GM12865 (cell line): ENCODE data around the gene HEG1.
A peak's percentile ranks its signal among the peaks of the same experiment; 100 is the strongest.

Source experiments
- DNase-seq: peaks from one replicate; pipeline ENCODE4 v3.0.0; 2010; ENCODE audit warnings: low read depth
- H3K4me3 ChIP-seq: 2 replicates; pipeline ENCODE4 v1.5.1; 2011; ENCODE audit warnings: mild to moderate bottlenecking, low read depth, low read length, control low read depth
- TF ChIP-seq, protein P1 (sequence below): IDR thresholded peaks from 2 replicates; pipeline ENCODE4 v1.5.1; 2011; ENCODE audit warnings: low read length, control low read depth, low read depth, inconsistent platforms; ENCODE audit not compliant: insufficient read depth; ENCODE audit errors: missing control alignments

HEG1 gene

DNA sequence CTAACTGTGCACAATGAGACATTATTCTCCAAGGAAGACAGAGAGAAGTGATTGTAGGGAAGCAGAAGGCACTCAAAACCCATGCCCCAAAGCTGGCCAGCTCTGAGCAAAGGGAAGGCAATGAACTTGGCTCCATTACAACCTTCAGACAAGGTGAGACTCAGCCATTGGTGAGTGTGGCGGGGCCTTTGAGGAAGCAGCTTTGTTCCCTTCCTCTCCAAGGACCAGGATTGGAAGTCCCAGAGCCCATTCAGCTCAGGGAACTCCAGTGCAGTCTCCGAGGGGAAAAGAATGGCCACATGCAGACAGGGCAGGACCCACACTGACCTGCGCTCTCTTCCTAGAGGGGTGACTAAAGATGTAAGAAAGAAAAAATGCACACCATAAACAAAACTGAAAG is 23.1 kb downstream of the HEG1 start:
- no peak for DNase-seq
- TF ChIP-seq, protein P1, sequence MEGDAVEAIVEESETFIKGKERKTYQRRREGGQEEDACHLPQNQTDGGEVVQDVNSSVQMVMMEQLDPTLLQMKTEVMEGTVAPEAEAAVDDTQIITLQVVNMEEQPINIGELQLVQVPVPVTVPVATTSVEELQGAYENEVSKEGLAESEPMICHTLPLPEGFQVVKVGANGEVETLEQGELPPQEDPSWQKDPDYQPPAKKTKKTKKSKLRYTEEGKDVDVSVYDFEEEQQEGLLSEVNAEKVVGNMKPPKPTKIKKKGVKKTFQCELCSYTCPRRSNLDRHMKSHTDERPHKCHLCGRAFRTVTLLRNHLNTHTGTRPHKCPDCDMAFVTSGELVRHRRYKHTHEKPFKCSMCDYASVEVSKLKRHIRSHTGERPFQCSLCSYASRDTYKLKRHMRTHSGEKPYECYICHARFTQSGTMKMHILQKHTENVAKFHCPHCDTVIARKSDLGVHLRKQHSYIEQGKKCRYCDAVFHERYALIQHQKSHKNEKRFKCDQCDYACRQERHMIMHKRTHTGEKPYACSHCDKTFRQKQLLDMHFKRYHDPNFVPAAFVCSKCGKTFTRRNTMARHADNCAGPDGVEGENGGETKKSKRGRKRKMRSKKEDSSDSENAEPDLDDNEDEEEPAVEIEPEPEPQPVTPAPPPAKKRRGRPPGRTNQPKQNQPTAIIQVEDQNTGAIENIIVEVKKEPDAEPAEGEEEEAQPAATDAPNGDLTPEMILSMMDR: no peak
- no peak overlapping the region for H3K4me3 ChIP-seq

DNA sequence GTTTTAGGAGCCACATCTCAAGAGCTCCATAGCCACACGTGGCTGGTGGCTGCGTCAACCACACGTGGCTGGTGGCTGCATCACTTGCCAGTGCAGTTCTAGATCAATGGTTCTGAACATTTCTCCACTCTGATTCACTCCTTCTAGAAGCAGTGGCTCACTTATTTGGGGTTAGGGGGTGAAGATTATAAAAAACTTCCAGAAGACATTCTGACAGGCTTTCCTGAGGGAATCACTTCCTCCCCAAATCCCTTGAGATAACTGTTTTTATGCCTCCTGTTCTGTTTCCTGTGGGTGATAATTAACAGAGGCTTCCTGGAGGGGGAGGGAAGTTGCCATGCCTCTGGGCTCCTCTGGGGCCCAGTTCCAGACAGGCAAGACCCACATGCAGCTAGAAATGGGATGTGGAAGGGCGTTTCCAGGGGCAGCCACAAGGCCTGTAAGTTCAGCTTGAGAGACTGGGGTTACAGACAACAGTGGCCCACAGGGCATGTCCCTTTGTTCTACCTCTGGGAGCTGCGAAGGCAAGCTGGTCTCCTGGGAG is 23.6 kb downstream of the HEG1 start:
- TF ChIP-seq, protein P1: no peak
- peak; percentile 26 for DNase-seq

DNA sequence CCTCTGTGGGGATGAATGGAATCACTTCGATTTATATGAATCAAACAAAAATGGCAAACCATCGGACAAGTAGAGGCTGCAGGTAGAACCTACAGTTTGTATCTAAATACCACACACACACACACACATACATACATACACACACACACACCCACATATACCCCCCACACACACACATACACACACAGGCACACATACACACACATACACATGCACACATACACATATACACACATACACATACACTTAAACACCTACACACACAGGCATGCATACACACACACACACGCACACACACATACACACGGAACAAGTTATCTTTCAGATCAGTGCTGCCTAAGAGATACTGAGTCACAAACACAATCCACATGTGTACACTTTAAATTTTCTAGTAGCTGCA is 24.3 kb downstream of the HEG1 start:
- H3K4me3 ChIP-seq: no peak overlapping the region
- no peak for DNase-seq
- TF ChIP-seq, protein P1: no peak

More for the DNA sequence above, 23.6 kb downstream of the HEG1 start:
- H3K4me3 ChIP-seq: no peak overlapping the region

DNA sequence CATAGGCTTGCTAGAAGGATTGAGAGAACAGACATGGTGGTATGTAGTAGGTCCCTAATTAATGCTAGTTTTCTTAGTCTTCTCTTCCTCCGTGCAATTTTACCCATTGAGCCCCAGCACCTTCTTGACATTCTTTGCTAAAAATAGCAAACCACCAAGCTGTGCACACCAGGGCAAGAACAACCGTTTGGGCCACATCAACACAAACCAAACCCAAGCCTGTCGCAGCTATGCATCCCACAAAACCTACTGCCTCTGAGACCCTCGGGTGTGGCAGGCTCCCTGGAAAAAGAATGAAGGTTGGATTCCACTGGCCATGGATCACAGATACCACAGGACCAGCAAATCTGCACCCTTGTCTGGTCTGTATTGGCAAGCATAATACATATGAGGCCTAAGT is 27.1 kb downstream of the HEG1 start:
- no peak for DNase-seq
- H3K4me3 ChIP-seq: no peak overlapping the region
- TF ChIP-seq, protein P1: no peak

DNA sequence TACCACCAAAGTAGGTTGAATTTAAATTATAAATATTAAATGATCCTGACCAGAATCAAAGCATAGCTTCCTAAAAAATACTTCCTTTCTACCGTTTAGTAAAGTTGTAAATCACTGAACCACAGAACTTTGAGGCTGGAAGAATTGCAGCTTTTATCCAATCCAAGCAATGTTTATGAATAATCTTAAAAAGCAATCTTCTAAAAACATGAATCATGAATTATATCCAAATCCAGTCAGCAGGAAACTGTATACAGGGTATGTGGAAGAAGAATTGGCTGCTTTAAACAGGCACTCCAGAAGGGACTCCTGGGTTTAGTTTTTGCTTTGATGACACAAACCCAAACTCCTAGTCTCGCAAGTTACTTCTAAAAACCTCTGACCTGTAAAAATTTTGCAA is 30.2 kb downstream of the HEG1 start:
- TF ChIP-seq, protein P1: no peak
- DNase-seq: no peak
- no peak overlapping the region for H3K4me3 ChIP-seq

DNA sequence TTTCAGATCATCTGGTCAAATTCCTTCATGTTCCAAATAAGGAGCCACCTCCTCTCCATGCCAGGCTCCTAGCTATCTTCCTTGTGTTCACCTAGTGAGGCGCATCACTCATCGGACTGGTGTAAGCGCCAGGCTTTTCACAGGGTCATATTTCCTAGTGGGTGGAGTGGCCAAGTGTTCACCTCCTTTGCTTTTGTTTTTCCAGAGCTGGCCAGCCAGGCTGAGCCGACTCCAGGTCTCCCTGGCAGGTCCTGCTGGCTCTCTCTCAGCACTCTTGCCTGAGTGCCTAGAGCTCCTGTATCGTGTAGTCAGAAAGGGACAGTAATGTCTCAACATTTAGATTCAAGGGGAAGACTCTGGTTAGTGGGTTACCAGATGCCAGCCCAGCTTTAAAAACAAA is 31.0 kb downstream of the HEG1 start:
- TF ChIP-seq, protein P1: no peak
- H3K4me3 ChIP-seq: no peak overlapping the region
- DNase-seq: no peak

DNA sequence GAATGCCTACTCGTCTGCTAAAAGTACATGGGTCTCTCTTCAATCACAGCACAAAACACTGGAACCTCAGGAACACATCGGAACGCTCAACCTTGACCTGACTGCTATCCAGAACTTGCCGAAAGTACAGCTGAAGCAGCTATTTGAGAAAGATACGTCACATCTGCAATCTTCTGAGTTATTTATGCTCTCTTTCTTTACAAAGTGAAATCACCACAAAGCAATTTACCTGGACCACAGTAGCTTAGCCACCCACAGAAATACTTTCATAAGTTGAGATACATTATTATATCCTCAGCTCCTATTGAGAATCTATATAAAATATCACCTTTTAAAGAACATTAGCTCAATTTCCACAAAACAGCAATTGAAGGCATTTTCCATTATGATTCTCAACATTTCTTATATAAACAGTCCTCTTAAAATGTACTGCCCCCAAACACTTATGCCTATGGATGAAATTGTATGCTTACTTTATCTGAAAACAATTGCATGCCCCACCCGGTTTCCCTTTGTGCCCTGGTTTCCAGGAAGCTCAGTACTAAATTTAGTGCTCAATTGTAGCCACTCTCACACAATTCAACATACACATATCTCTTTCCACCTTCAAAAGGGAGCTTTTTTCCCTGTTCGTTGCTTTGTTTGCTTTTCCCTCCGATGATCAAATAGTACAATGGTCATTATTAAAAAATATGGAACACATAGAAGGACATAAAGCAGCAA is 31.8 kb downstream of the HEG1 start:
- TF ChIP-seq, protein P1: no peak
- DNase-seq: no peak
- no peak overlapping the region for H3K4me3 ChIP-seq
